ENCODE results near the gene EXD3.
"Not testable (repeated sequence)": the region's sequence is repeated elsewhere in the genome, so short reads cannot be mapped to it uniquely, and the experiment has no call there.

Gene EXD3

GRCh38 chr9:137331929-137332328 is 91.0 kb downstream of the EXD3 start:
- no peak overlapping the region for H3K9ac ChIP-seq (ENCODE audit: low read depth, low read length)
- H3K27me3 ChIP-seq (ENCODE audit: control insufficient read depth, insufficient read depth, low read length): no peaks in the 10 kb centered on the region
- peaks cover 3% of the 10 kb centered on the region for H3K9me3 ChIP-seq (replicated peaks; ENCODE audit: low read length)
- H3K4me3 ChIP-seq (ENCODE audit: low read length): no peak overlapping the region
- no peaks in the 10 kb centered on the region for H3K36me3 ChIP-seq (ENCODE audit: insufficient read depth, low read length)
- no peak overlapping the region for H3K4me2 ChIP-seq (ENCODE audit: low read length)
- H3K4me1 ChIP-seq (ENCODE audit: control insufficient read depth, insufficient read depth, low read length): no peaks in the 10 kb centered on the region

- no peaks in the 10 kb centered on the region for H3K4me1 ChIP-seq (ENCODE audit: control insufficient read depth, insufficient read depth, low read length)
- no peaks in the 10 kb centered on the region for H3K27me3 ChIP-seq (ENCODE audit: control insufficient read depth, insufficient read depth, low read length)
- no peak overlapping the region for H3K4me2 ChIP-seq (ENCODE audit: low read length)
- no peak overlapping the region for H3K4me3 ChIP-seq (ENCODE audit: low read length)
- no peaks in the 10 kb centered on the region for H3K36me3 ChIP-seq (ENCODE audit: insufficient read depth, low read length)
- no peaks in the 10 kb centered on the region for H3K9me3 ChIP-seq (replicated peaks; ENCODE audit: low read length)
- H3K9ac ChIP-seq (ENCODE audit: low read depth, low read length): no peak overlapping the region
Measured at GRCh38 chr9:137330689-137331088, 92.3 kb downstream of the EXD3 start.

GRCh38 chr9:137329590-137329989 is 93.4 kb downstream of the EXD3 start:
- not testable (repeated sequence) for H3K27me3 ChIP-seq (ENCODE audit: control insufficient read depth, insufficient read depth, low read length); H3K4me2 ChIP-seq (ENCODE audit: low read length); H3K36me3 ChIP-seq (ENCODE audit: insufficient read depth, low read length); H3K4me3 ChIP-seq (ENCODE audit: low read length); H3K9ac ChIP-seq (ENCODE audit: low read depth, low read length); H3K9me3 ChIP-seq (replicated peaks; ENCODE audit: low read length); H3K4me1 ChIP-seq (ENCODE audit: control insufficient read depth, insufficient read depth, low read length)

GRCh38 chr9:137327641-137328550 is 95.1 kb downstream of the EXD3 start:
- H3K4me2 ChIP-seq (ENCODE audit: low read length); H3K4me1 ChIP-seq (ENCODE audit: control insufficient read depth, insufficient read depth, low read length); H3K36me3 ChIP-seq (ENCODE audit: insufficient read depth, low read length); H3K9me3 ChIP-seq (replicated peaks; ENCODE audit: low read length); H3K4me3 ChIP-seq (ENCODE audit: low read length); H3K27me3 ChIP-seq (ENCODE audit: control insufficient read depth, insufficient read depth, low read length); H3K9ac ChIP-seq (ENCODE audit: low read depth, low read length): not testable (repeated sequence)

GRCh38 chr9:137326445-137327065 is 96.4 kb downstream of the EXD3 start:
- no peaks in the 10 kb centered on the region for H3K36me3 ChIP-seq (ENCODE audit: insufficient read depth, low read length)
- H3K4me2 ChIP-seq (ENCODE audit: low read length): no peak overlapping the region
- H3K4me1 ChIP-seq (ENCODE audit: control insufficient read depth, insufficient read depth, low read length): no peaks in the 10 kb centered on the region
- H3K27me3 ChIP-seq (ENCODE audit: control insufficient read depth, insufficient read depth, low read length): no peaks in the 10 kb centered on the region
- no peaks in the 10 kb centered on the region for H3K9me3 ChIP-seq (replicated peaks; ENCODE audit: low read length)
- no peak overlapping the region for H3K9ac ChIP-seq (ENCODE audit: low read depth, low read length)
- H3K4me3 ChIP-seq (ENCODE audit: low read length): no peak overlapping the region

GRCh38 chr9:137325799-137326198 is 97.2 kb downstream of the EXD3 start:
- no peaks in the 10 kb centered on the region for H3K9me3 ChIP-seq (replicated peaks; ENCODE audit: low read length)
- no peaks in the 10 kb centered on the region for H3K4me1 ChIP-seq (ENCODE audit: control insufficient read depth, insufficient read depth, low read length)
- no peaks in the 10 kb centered on the region for H3K36me3 ChIP-seq (ENCODE audit: insufficient read depth, low read length)
- no peak overlapping the region for H3K4me2 ChIP-seq (ENCODE audit: low read length)
- no peak overlapping the region for H3K4me3 ChIP-seq (ENCODE audit: low read length)
- H3K9ac ChIP-seq (ENCODE audit: low read depth, low read length): no peak overlapping the region
- H3K27me3 ChIP-seq (ENCODE audit: control insufficient read depth, insufficient read depth, low read length): no peaks in the 10 kb centered on the region

- Histone ChIP-seq H3K4me3 (ENCODE audit: low read length) (no peak overlapping the region), H3K4me2 (ENCODE audit: low read length) (no peak overlapping the region), H3K9ac (ENCODE audit: low read depth, low read length) (no peak overlapping the region), H3K9me3 (replicated peaks; ENCODE audit: low read length) (no peaks in the 10 kb centered on the region), H3K36me3 (ENCODE audit: insufficient read depth, low read length) (no peaks in the 10 kb centered on the region), H3K27me3 (ENCODE audit: control insufficient read depth, insufficient read depth, low read length) (no peaks in the 10 kb centered on the region), H3K4me1 (ENCODE audit: control insufficient read depth, insufficient read depth, low read length) (no peaks in the 10 kb centered on the region)
Measured at GRCh38 chr9:137325124-137325523, 97.8 kb downstream of the EXD3 start.

GRCh38 chr9:137323531-137324331 is 99.2 kb downstream of the EXD3 start:
- Histone ChIP-seq H3K9me3 (replicated peaks; ENCODE audit: low read length) (no peaks in the 10 kb centered on the region), H3K36me3 (ENCODE audit: insufficient read depth, low read length) (no peaks in the 10 kb centered on the region), H3K4me3 (ENCODE audit: low read length) (no peak overlapping the region), H3K27me3 (ENCODE audit: control insufficient read depth, insufficient read depth, low read length) (no peaks in the 10 kb centered on the region), H3K4me2 (ENCODE audit: low read length) (no peak overlapping the region), H3K9ac (ENCODE audit: low read depth, low read length) (no peak overlapping the region), H3K4me1 (ENCODE audit: control insufficient read depth, insufficient read depth, low read length) (peaks cover 2% of the 10 kb centered on the region)

- Histone ChIP-seq H3K4me1 (ENCODE audit: control insufficient read depth, insufficient read depth, low read length) (peaks cover 3% of the 10 kb centered on the region), H3K27me3 (ENCODE audit: control insufficient read depth, insufficient read depth, low read length) (no peaks in the 10 kb centered on the region), H3K9me3 (replicated peaks; ENCODE audit: low read length) (no peaks in the 10 kb centered on the region), H3K36me3 (ENCODE audit: insufficient read depth, low read length) (no peaks in the 10 kb centered on the region), H3K4me3 (ENCODE audit: low read length) (no peak overlapping the region), H3K9ac (ENCODE audit: low read depth, low read length) (no peak overlapping the region), H3K4me2 (ENCODE audit: low read length) (no peak overlapping the region)
Measured at GRCh38 chr9:137321726-137322361, 101.1 kb downstream of the EXD3 start.

- Histone ChIP-seq H3K27me3 (ENCODE audit: control insufficient read depth, insufficient read depth, low read length) (no peaks in the 10 kb centered on the region), H3K9me3 (replicated peaks; ENCODE audit: low read length) (no peaks in the 10 kb centered on the region), H3K9ac (ENCODE audit: low read depth, low read length) (no peak overlapping the region), H3K36me3 (ENCODE audit: insufficient read depth, low read length) (no peaks in the 10 kb centered on the region), H3K4me2 (ENCODE audit: low read length) (no peak overlapping the region), H3K4me1 (ENCODE audit: control insufficient read depth, insufficient read depth, low read length) (peaks cover 7% of the 10 kb centered on the region), H3K4me3 (ENCODE audit: low read length) (no peak overlapping the region)
Measured at GRCh38 chr9:137320555-137321384, 102.2 kb downstream of the EXD3 start.
